Measurements from ENCODE around the gene KRT76. TPM values are rescaled to one million over a fixed set of nuclear protein-coding genes. Genes with fewer than 3 reads are reported as not detected.

KRT76 gene
- total RNA-seq (2022; extraction: Qiagen RNA extraction; ENCODE audit: low read depth) = not detected in 5 replicates

GRCh38 chr12:52776913-52777395 lies at the start of gene KRT76:
TSS of gene KRT76 (minus strand) at chr12:52777345. CDS start at chr12:52777291, 54 bp downstream.

GRCh38 chr12:52813885-52814709 lies 37.0 kb upstream of the KRT76 start, which contains the start of gene KRT4:
TSS of gene KRT4 (minus strand) at chr12:52814116. CDS start at chr12:52814058, 58 bp downstream.

GRCh38 chr12:52795694-52796428 lies 18.7 kb upstream of the KRT76 start, which contains the start of gene KRT3:
TSS of gene KRT3 (minus strand) at chr12:52796117. CDS start at chr12:52796042, 75 bp downstream.

Other genes starting within 250 kb of the KRT76 start
- gene KRT71, start 224.2 kb downstream of the KRT76 start, total RNA-seq (2022; extraction: Qiagen RNA extraction; ENCODE audit: low read depth) = not detected in 5 replicates
- not detected in 5 replicates for gene KRT74, start 203.5 kb downstream of the KRT76 start, total RNA-seq (2022; extraction: Qiagen RNA extraction; ENCODE audit: low read depth)
- not detected in 5 replicates for gene KRT72, start 175.9 kb downstream of the KRT76 start, total RNA-seq (2022; extraction: Qiagen RNA extraction; ENCODE audit: low read depth)
- not detected in 5 replicates for gene KRT73, start 158.8 kb downstream of the KRT76 start, total RNA-seq (2022; extraction: Qiagen RNA extraction; ENCODE audit: low read depth)
- gene KRT2, start 125.1 kb downstream of the KRT76 start, total RNA-seq (2022; extraction: Qiagen RNA extraction; ENCODE audit: low read depth) = 0.03 TPM in 1 of 5 replicates, not detected in the others
- not detected in 5 replicates for gene KRT1, start 96.9 kb downstream of the KRT76 start, total RNA-seq (2022; extraction: Qiagen RNA extraction; ENCODE audit: low read depth)
- not detected in 5 replicates for gene KRT77, start 73.8 kb downstream of the KRT76 start, total RNA-seq (2022; extraction: Qiagen RNA extraction; ENCODE audit: low read depth)
- 0.03 to 0.10 TPM in 2 of 5 replicates, not detected in the others for gene KRT3, start 18.8 kb upstream of the KRT76 start, total RNA-seq (2022; extraction: Qiagen RNA extraction; ENCODE audit: low read depth)
- 2.3 to 4.2 TPM (median 3.1 TPM) in 5 replicates for gene KRT4, start 36.8 kb upstream of the KRT76 start, total RNA-seq (2022; extraction: Qiagen RNA extraction; ENCODE audit: low read depth)
- gene KRT79, start 57.0 kb upstream of the KRT76 start, total RNA-seq (2022; extraction: Qiagen RNA extraction; ENCODE audit: low read depth) = 0.09 to 0.22 TPM (median 0.16 TPM) in 4 of 5 replicates, not detected in the other
- 0.06 TPM in 1 of 5 replicates, not detected in the others for gene KRT78, start 71.6 kb upstream of the KRT76 start, total RNA-seq (2022; extraction: Qiagen RNA extraction; ENCODE audit: low read depth)
- 2,787 to 3,378 TPM (median 3,286 TPM) in 5 replicates for gene KRT8, start 127.7 kb upstream of the KRT76 start, total RNA-seq (2022; extraction: Qiagen RNA extraction; ENCODE audit: low read depth)
- gene KRT18, start 171.8 kb upstream of the KRT76 start, total RNA-seq (2022; extraction: Qiagen RNA extraction; ENCODE audit: low read depth) = 1,942 to 2,363 TPM (median 2,341 TPM) in 5 replicates
- 250 to 461 TPM (median 286 TPM) in 5 replicates for gene EIF4B, start 229.1 kb upstream of the KRT76 start, total RNA-seq (2022; extraction: Qiagen RNA extraction; ENCODE audit: low read depth)